Measurements from ENCODE around the gene PMP22. TPM values are rescaled to one million over a fixed set of nuclear protein-coding genes. Genes with fewer than 3 reads are reported as not detected.

PMP22 gene
- total RNA-seq (2021), result 2.6 and 3.1 TPM in 2 replicates
- percentile 37 among the genes with signal in this experiment for Bru-seq, nascent RNA
- percentile 36 among the genes with signal in this experiment for BruChase-seq, experiment 1, labeled RNA remaining after a 2-hour chase
- BruChase-seq, experiment 2, labeled RNA remaining after a 6-hour chase, result percentile 44 among the genes with signal in this experiment
- long read RNA-seq, partial matches to known transcripts, result 5 of 6 reads
- long read RNA-seq, other reads (novel, unspliced or antisense), result 0 of 6 reads

DNA sequence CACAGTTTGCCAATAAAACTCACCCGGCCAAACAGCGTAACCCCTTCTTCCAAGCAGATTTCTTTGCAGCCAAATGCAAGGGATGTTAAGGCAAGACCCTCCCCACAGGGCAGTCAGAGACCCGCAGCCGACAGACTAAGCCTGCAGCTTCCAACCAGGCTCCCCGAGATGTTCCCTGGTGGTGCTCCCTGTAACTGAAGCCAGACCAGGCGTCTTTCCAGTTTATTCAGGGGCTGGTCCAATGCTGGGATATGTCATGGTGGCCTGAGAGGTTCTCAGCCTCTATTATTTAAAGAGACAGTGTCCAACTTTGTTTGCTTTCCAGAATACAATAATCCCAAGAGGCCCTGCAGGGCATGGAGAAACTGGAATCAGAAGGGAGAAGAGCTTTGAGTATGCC lies at the start of gene PMP22:
Gene PMP22, minus strand, starts transcription at position 196 of the 400 bp plus-strand sequence. CDS start 4,599 bp downstream, outside the sequence.
- intact Hi-C loops (cut with micrococcal nuclease; ENCODE audit: unreplicated experiment), result loop anchor here (10.0 kb wide), 1 partner anchor 390 kb away; no protein-coding TSS in a partner anchor
- peaks cover 17% of the 10 kb centered on the region; the same call in 1 of the 2 replicates for H3K27me3 ChIP-seq (ENCODE audit: insufficient read depth, low read depth)
- ChIA-PET CTCF (no interaction called here), POLR2A (ENCODE audit: unreplicated experiment) (no interaction called here)
- no peaks in the 10 kb centered on the region for H3F3A ChIP-seq (ENCODE audit: insufficient read depth, low read depth)
- no peak within 1 kb of the TSS for H3K4me2 ChIP-seq
- no peak within 1 kb of the TSS for H3K27ac ChIP-seq
- BruUV-seq (replicated peaks), result no TSS peak
- no peak for TF ChIP-seq CTCF (conservative IDR thresholded peaks at IDR 0.05)
- no peak for TF ChIP-seq EZH2 (IDR thresholded peaks at IDR 0.05; ENCODE audit: low read depth)
- H3K9me3 ChIP-seq (ENCODE audit: insufficient read depth, low read depth), result no peaks in the 10 kb centered on the region
- no peaks in the 10 kb centered on the region for H3K4me1 ChIP-seq (replicated peaks; ENCODE audit: insufficient read depth)
- no peaks in the 10 kb centered on the region for H3K36me3 ChIP-seq (ENCODE audit: low read depth)
- no peaks in the 10 kb centered on the region for H3K9me2 ChIP-seq (ENCODE audit: insufficient read depth)
- no peaks in the 10 kb centered on the region for H3K79me2 ChIP-seq (ENCODE audit: low read depth)
- no peak for DNase-seq
- no peak within 1 kb of the TSS for H3K4me3 ChIP-seq
- no peak within 1 kb of the TSS for H2AFZ ChIP-seq
- H4K20me1 ChIP-seq (ENCODE audit: insufficient read depth), result no peaks in the 10 kb centered on the region

DNA sequence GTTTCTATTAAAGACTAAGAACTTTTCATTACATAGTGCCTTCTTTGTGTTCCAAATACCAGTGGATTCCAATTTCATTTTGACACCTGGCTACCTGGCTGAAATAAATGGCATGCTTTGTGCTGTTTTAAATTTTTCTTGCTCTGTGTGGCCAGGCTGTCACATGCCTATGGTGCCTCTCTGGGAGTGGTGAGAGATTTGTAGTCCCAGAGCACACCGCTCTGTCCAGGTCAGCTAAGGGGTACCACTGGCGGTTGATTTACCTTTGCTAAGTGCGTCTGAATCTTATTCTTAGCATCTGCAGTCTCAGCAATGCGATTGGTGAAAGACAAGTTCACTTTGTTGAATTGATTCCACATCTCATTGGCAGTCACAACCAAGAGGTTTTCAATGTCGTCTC lies 46.9 kb upstream of the PMP22 start:
- H3K4me2 ChIP-seq, result no peak overlapping the region

GRCh38 chr17:15309793-15310192 lies 44.7 kb upstream of the PMP22 start:
- POLR2A ChIA-PET (ENCODE audit: unreplicated experiment), result no interaction called here
- CTCF ChIA-PET, result no interaction called here

More for the DNA sequence above, 46.9 kb upstream of the PMP22 start:
- peaks cover 83% of the 10 kb centered on the region for H3K27me3 ChIP-seq (ENCODE audit: insufficient read depth, low read depth)
- ChIA-PET POLR2A (ENCODE audit: unreplicated experiment) (no interaction called here), CTCF (no interaction called here)
- intact Hi-C loops (cut with micrococcal nuclease; ENCODE audit: unreplicated experiment), result no loop called here
- H3K4me1 ChIP-seq (replicated peaks; ENCODE audit: insufficient read depth), result no peaks in the 10 kb centered on the region
- no peak for DNase-seq
- no peak for TF ChIP-seq CTCF (conservative IDR thresholded peaks at IDR 0.05)
- no peak for TF ChIP-seq EZH2 (IDR thresholded peaks at IDR 0.05; ENCODE audit: low read depth)
- no peaks in the 10 kb centered on the region for H3K9me3 ChIP-seq (ENCODE audit: insufficient read depth, low read depth)
- no peaks in the 10 kb centered on the region for H4K20me1 ChIP-seq (ENCODE audit: insufficient read depth)
- no peak overlapping the region for H2AFZ ChIP-seq
- no peak overlapping the region for H3K27ac ChIP-seq
- H3K36me3 ChIP-seq (ENCODE audit: low read depth), result no peaks in the 10 kb centered on the region
- no TSS peak for BruUV-seq (replicated peaks)
- no peak overlapping the region for H3K4me3 ChIP-seq
- H3F3A ChIP-seq (ENCODE audit: insufficient read depth, low read depth), result no peaks in the 10 kb centered on the region
- H3K79me2 ChIP-seq (ENCODE audit: low read depth), result no peaks in the 10 kb centered on the region
- no peaks in the 10 kb centered on the region for H3K9me2 ChIP-seq (ENCODE audit: insufficient read depth)

More at GRCh38 chr17:15309793-15310192, 44.7 kb upstream of the PMP22 start:
- no peak for DNase-seq
- intact Hi-C loops (cut with micrococcal nuclease; ENCODE audit: unreplicated experiment), result no loop called here
- H3K4me2 ChIP-seq, result no peak overlapping the region
- H3F3A ChIP-seq (ENCODE audit: insufficient read depth, low read depth), result no peaks in the 10 kb centered on the region
- BruUV-seq (replicated peaks), result no TSS peak
- no peaks in the 10 kb centered on the region for H3K36me3 ChIP-seq (ENCODE audit: low read depth)
- TF ChIP-seq EZH2 (IDR thresholded peaks at IDR 0.05; ENCODE audit: low read depth), result no peak
- TF ChIP-seq CTCF (conservative IDR thresholded peaks at IDR 0.05), result no peak
- no peaks in the 10 kb centered on the region for H3K9me3 ChIP-seq (ENCODE audit: insufficient read depth, low read depth)
- H2AFZ ChIP-seq, result no peak overlapping the region
- no peaks in the 10 kb centered on the region for H4K20me1 ChIP-seq (ENCODE audit: insufficient read depth)
- H3K9me2 ChIP-seq (ENCODE audit: insufficient read depth), result no peaks in the 10 kb centered on the region
- no peaks in the 10 kb centered on the region for H3K4me1 ChIP-seq (replicated peaks; ENCODE audit: insufficient read depth)
- H3K4me3 ChIP-seq, result no peak overlapping the region
- H3K79me2 ChIP-seq (ENCODE audit: low read depth), result no peaks in the 10 kb centered on the region
- H3K27ac ChIP-seq, result no peak overlapping the region
- H3K27me3 ChIP-seq (ENCODE audit: insufficient read depth, low read depth), result peaks cover 74% of the 10 kb centered on the region

Measured in PC-9 (cell line).